Fibroblast of gingiva (primary cell): ENCODE measurements around the gene LGALS4.
"Not testable (repeated sequence)": the region's sequence is repeated elsewhere in the genome, so short reads cannot be mapped to it uniquely, and the experiment has no call there.

Source experiments
- DNase-seq: peaks from one replicate; pipeline ENCODE4 v3.0.0-alpha.2; 2011; ENCODE audit warnings: low read depth

The LGALS4 gene

GRCh38 chr19:38821230-38821825, 8.6 kb upstream of the LGALS4 start:
- DNase-seq = not testable (repeated sequence)

- no peak for DNase-seq
These were observed 6.6 kb upstream of the LGALS4 start for GRCh38 chr19:38819231-38819920.

- no peak for DNase-seq
These were observed 4.3 kb upstream of the LGALS4 start for GRCh38 chr19:38817081-38817480.

GRCh38 chr19:38816131-38816750, 3.5 kb upstream of the LGALS4 start:
- DNase-seq = no peak

GRCh38 chr19:38815059-38816001, 2.6 kb upstream of the LGALS4 start:
- DNase-seq = no peak

GRCh38 chr19:38813932-38814331, 1.2 kb upstream of the LGALS4 start:
- DNase-seq = not testable (repeated sequence)

GRCh38 chr19:38813323-38813722, 578 bp upstream of the LGALS4 start:
- no peak for DNase-seq

GRCh38 chr19:38812009-38812840, 520 bp downstream of the LGALS4 start:
- no peak for DNase-seq

GRCh38 chr19:38809592-38810252, 3.0 kb downstream of the LGALS4 start:
- DNase-seq = no peak

GRCh38 chr19:38808741-38809140, 4.0 kb downstream of the LGALS4 start:
- no peak for DNase-seq

- not testable (repeated sequence) for DNase-seq
These were observed 5.2 kb downstream of the LGALS4 start for GRCh38 chr19:38807374-38808098.

- DNase-seq = no peak
These were observed 6.4 kb downstream of the LGALS4 start for GRCh38 chr19:38806371-38806770.

GRCh38 chr19:38805180-38805579, 7.6 kb downstream of the LGALS4 start:
- no peak for DNase-seq

- no peak for DNase-seq
These were observed 9.2 kb downstream of the LGALS4 start for GRCh38 chr19:38803543-38803942.

GRCh38 chr19:38801359-38802095, 11.2 kb downstream of the LGALS4 start:
- DNase-seq = no peak

- no peak for DNase-seq
These were observed 12.0 kb downstream of the LGALS4 start for GRCh38 chr19:38800577-38801347.

GRCh38 chr19:38799104-38799503, 13.6 kb downstream of the LGALS4 start:
- DNase-seq = no peak

GRCh38 chr19:38797781-38798180, 15.0 kb downstream of the LGALS4 start:
- not testable (repeated sequence) for DNase-seq

- no peak for DNase-seq
These were observed 16.6 kb downstream of the LGALS4 start for GRCh38 chr19:38796154-38796553.
